HAP-1 (cell line): Measurements from ENCODE around the gene C17orf67.

Experiments
- DNase-seq, 2 experiments: peaks; one replicate each; pipeline ENCODE4 v3.0.0-alpha.2; 2016 to 2020; ENCODE audit warnings: low spot score in 2 of 2
- H3K27me3 ChIP-seq: fragments of 250-450 bp; sonication (Bioruptor Pico); 2 replicates; pipeline ENCODE4 v1.5.1; 2020; ENCODE audit warnings: low read depth, mild to moderate bottlenecking, moderate library complexity
- H3K36me3 ChIP-seq: fragments of 250-450 bp; sonication (Bioruptor Pico); replicated peaks from 2 replicates; pipeline ENCODE4 v1.5.1; 2020; ENCODE audit warnings: mild to moderate bottlenecking
- H3K4me1 ChIP-seq: fragments of 250-450 bp; sonication (Bioruptor Pico); 2 replicates; pipeline ENCODE4 v1.5.1; 2020; ENCODE audit warnings: mild to moderate bottlenecking
- H3K4me3 ChIP-seq: fragments of 250-450 bp; sonication (Bioruptor Pico); 2 replicates; pipeline ENCODE4 v1.5.1; 2020; ENCODE audit warnings: mild to moderate bottlenecking, moderate library complexity
- H3K9me3 ChIP-seq: fragments of 250-450 bp; sonication (Bioruptor Pico); 2 replicates; pipeline ENCODE4 v1.5.1; 2020; ENCODE audit warnings: mild to moderate bottlenecking, moderate library complexity
- in situ Hi-C: fragments of 300-500 bp; cut with MboI; formaldehyde crosslinking; loops from 3 replicates; pipeline ENCODE4 v1.14.3; 2020; ENCODE audit warnings: low sequenced_read_pairs, inconsistent platforms, mixed read lengths

C17orf67 gene

GRCh38 chr17:56850591-56850990, 16.9 kb upstream of the C17orf67 start:
- 0 out of 2 replicates have a peak, but pooled peaks cover 4% of the 10 kb centered on the region for H3K4me1 ChIP-seq
- H3K4me3 ChIP-seq = no peak overlapping the region
- no peaks in the 10 kb centered on the region for H3K27me3 ChIP-seq
- H3K9me3 ChIP-seq = no peaks in the 10 kb centered on the region
- peaks cover 26% of the 10 kb centered on the region for H3K36me3 ChIP-seq
- in situ Hi-C loops = no loop called here
- DNase-seq = no peak

GRCh38 chr17:56849131-56849530, 15.4 kb upstream of the C17orf67 start:
- Histone ChIP-seq H3K4me3 (no peak overlapping the region), H3K9me3 (no peaks in the 10 kb centered on the region), H3K27me3 (no peaks in the 10 kb centered on the region), H3K4me1 (0 out of 2 replicates have a peak, but pooled peaks cover 4% of the 10 kb centered on the region), H3K36me3 (peaks cover 29% of the 10 kb centered on the region)
- in situ Hi-C loops = no loop called here
- no peak for DNase-seq

GRCh38 chr17:56847106-56847505, 13.4 kb upstream of the C17orf67 start:
- in situ Hi-C loops = no loop called here
- peaks cover 29% of the 10 kb centered on the region for H3K36me3 ChIP-seq

GRCh38 chr17:56845934-56846333, 12.2 kb upstream of the C17orf67 start:
- H3K9me3 ChIP-seq = no peaks in the 10 kb centered on the region
- H3K4me3 ChIP-seq = no peak overlapping the region
- H3K27me3 ChIP-seq = no peaks in the 10 kb centered on the region
- H3K4me1 ChIP-seq = peaks cover 9% of the 10 kb centered on the region
- no peak for DNase-seq
- H3K36me3 ChIP-seq = peaks cover 22% of the 10 kb centered on the region
- in situ Hi-C loops = no loop called here

More at GRCh38 chr17:56847106-56847505, 13.4 kb upstream of the C17orf67 start:
- no peaks in the 10 kb centered on the region for H3K9me3 ChIP-seq
- no peak overlapping the region for H3K4me3 ChIP-seq
- no peaks in the 10 kb centered on the region for H3K27me3 ChIP-seq
- no peak for DNase-seq
- peaks cover 9% of the 10 kb centered on the region; the same call in 1 of the 2 replicates for H3K4me1 ChIP-seq

- Histone ChIP-seq H3K4me1 (peaks cover 14% of the 10 kb centered on the region), H3K9me3 (no peaks in the 10 kb centered on the region), H3K36me3 (peaks cover 11% of the 10 kb centered on the region), H3K27me3 (no peaks in the 10 kb centered on the region), H3K4me3 (no peak overlapping the region)
- in situ Hi-C loops = no loop called here
- peak in 1 of 2 experiments; percentile 87 for DNase-seq
Observed at GRCh38 chr17:56842577-56842976, 8.9 kb upstream of the C17orf67 start.

GRCh38 chr17:56838687-56839086, 5.0 kb upstream of the C17orf67 start:
- in situ Hi-C loops = no loop called here
- H3K27me3 ChIP-seq = no peaks in the 10 kb centered on the region
- no peak overlapping the region for H3K4me3 ChIP-seq
- DNase-seq = no peak
- peaks cover 28% of the 10 kb centered on the region for H3K4me1 ChIP-seq
- H3K9me3 ChIP-seq = no peaks in the 10 kb centered on the region
- peaks cover 7% of the 10 kb centered on the region for H3K36me3 ChIP-seq

- no peak for DNase-seq
- Histone ChIP-seq H3K4me3 (peak overlapping the region; percentile 56), H3K9me3 (no peaks in the 10 kb centered on the region), H3K4me1 (peaks cover 19% of the 10 kb centered on the region), H3K27me3 (no peaks in the 10 kb centered on the region), H3K36me3 (peaks cover 6% of the 10 kb centered on the region; the same call in 1 of the 2 replicates)
- in situ Hi-C loops = no loop called here
Observed at GRCh38 chr17:56835264-56835585, 1.5 kb upstream of the C17orf67 start.

- Histone ChIP-seq H3K9me3 (no peaks in the 10 kb centered on the region), H3K4me1 (peaks cover 19% of the 10 kb centered on the region), H3K27me3 (no peaks in the 10 kb centered on the region), H3K4me3 (peak overlapping the region; percentile 56), H3K36me3 (peaks cover 6% of the 10 kb centered on the region; the same call in 1 of the 2 replicates)
- DNase-seq = peak; percentile 26 to 73
- in situ Hi-C loops = no loop called here
Observed at GRCh38 chr17:56834380-56835263, 902 bp upstream of the C17orf67 start.

GRCh38 chr17:56833057-56833808, 487 bp downstream of the C17orf67 start:
- Histone ChIP-seq H3K27me3 (no peaks in the 10 kb centered on the region), H3K4me1 (peaks cover 19% of the 10 kb centered on the region), H3K36me3 (peaks cover 6% of the 10 kb centered on the region; the same call in 1 of the 2 replicates), H3K9me3 (no peaks in the 10 kb centered on the region), H3K4me3 (peak overlapping the region; percentile 56)
- in situ Hi-C loops = no loop called here
- peak; percentile 52 to 62 for DNase-seq

- in situ Hi-C loops = no loop called here
- no peaks in the 10 kb centered on the region for H3K9me3 ChIP-seq
- no peaks in the 10 kb centered on the region for H3K27me3 ChIP-seq
- H3K36me3 ChIP-seq = peaks cover 4% of the 10 kb centered on the region; the same call in 1 of the 2 replicates
- H3K4me3 ChIP-seq = peak overlapping the region; percentile 56
- no peak for DNase-seq
- peaks cover 13% of the 10 kb centered on the region for H3K4me1 ChIP-seq
Observed at GRCh38 chr17:56832446-56832845, 1.3 kb downstream of the C17orf67 start.

- H3K36me3 ChIP-seq = 0 out of 2 replicates have a peak, but pooled peaks cover 4% of the 10 kb centered on the region
- H3K4me3 ChIP-seq = no peak overlapping the region
- H3K9me3 ChIP-seq = no peaks in the 10 kb centered on the region
- no peak for DNase-seq
- H3K4me1 ChIP-seq = peaks cover 6% of the 10 kb centered on the region
- no peaks in the 10 kb centered on the region for H3K27me3 ChIP-seq
- in situ Hi-C loops = no loop called here
Observed at GRCh38 chr17:56831369-56832095, 2.2 kb downstream of the C17orf67 start.

- Histone ChIP-seq H3K4me3 (no peak overlapping the region), H3K36me3 (0 out of 2 replicates have a peak, but pooled peaks cover 4% of the 10 kb centered on the region), H3K4me1 (no peaks in the 10 kb centered on the region; the same call in none of the 2 replicates), H3K27me3 (no peaks in the 10 kb centered on the region), H3K9me3 (no peaks in the 10 kb centered on the region)
- in situ Hi-C loops = no loop called here
- no peak for DNase-seq
Observed at GRCh38 chr17:56830726-56831368, 2.9 kb downstream of the C17orf67 start.
